Activated naive CD4-positive, alpha-beta T cell treated with anti-CD3 and anti-CD28 coated beads for 36 hours (primary cell): ENCODE measurements around the gene SULT2B1. TPM values are rescaled to one million over a fixed set of nuclear protein-coding genes. Genes with fewer than 3 reads are reported as not detected.

ENCODE experiments used
- CTCF ChIA-PET: fragments of 350-600 bp; sonication (Branson Sonifier 250); formaldehyde crosslinking; loops from one replicate; lab custom pipeline; 2021; ENCODE audit warnings: antibody characterized with exemption; lab: Charles Lee
- DNase-seq: peaks from one replicate; pipeline ENCODE4 v3.0.0-alpha.2; 2020
- H3K27ac Mint-ChIP-seq: one replicate; pipeline ENCODE4 v1.8.0; 2021; ENCODE audit warnings: mild to moderate bottlenecking, mixed read lengths
- H3K27me3 Mint-ChIP-seq: one replicate; pipeline ENCODE4 v1.8.0; 2021; ENCODE audit warnings: low read depth, mixed read lengths
- H3K36me3 Mint-ChIP-seq: one replicate; pipeline ENCODE4 v1.8.0; 2021; ENCODE audit warnings: low read depth, mixed read lengths
- H3K4me1 Mint-ChIP-seq: one replicate; pipeline ENCODE4 v1.8.0; 2021; ENCODE audit warnings: low read depth, mixed read lengths
- H3K4me3 Mint-ChIP-seq: one replicate; pipeline ENCODE4 v1.8.0; 2021; ENCODE audit warnings: mild to moderate bottlenecking, moderate library complexity, mixed read lengths
- H3K9me3 Mint-ChIP-seq: one replicate; pipeline ENCODE4 v1.8.0; 2021; ENCODE audit warnings: mixed read lengths
- intact Hi-C: fragments of 100-400 bp; cut with micrococcal nuclease; formaldehyde crosslinking; loops from one replicate; pipeline ENCODE4 v1.15.1; 2023
- total RNA-seq, 2 experiments: library from RNA; stranded (reverse); gene quantifications; one replicate each; pipeline ENCODE4 v1.2.3, GENCODE V29; 2021

SULT2B1 gene
- total RNA-seq, 2 experiments from 2014 or later, result not detected

DNA sequence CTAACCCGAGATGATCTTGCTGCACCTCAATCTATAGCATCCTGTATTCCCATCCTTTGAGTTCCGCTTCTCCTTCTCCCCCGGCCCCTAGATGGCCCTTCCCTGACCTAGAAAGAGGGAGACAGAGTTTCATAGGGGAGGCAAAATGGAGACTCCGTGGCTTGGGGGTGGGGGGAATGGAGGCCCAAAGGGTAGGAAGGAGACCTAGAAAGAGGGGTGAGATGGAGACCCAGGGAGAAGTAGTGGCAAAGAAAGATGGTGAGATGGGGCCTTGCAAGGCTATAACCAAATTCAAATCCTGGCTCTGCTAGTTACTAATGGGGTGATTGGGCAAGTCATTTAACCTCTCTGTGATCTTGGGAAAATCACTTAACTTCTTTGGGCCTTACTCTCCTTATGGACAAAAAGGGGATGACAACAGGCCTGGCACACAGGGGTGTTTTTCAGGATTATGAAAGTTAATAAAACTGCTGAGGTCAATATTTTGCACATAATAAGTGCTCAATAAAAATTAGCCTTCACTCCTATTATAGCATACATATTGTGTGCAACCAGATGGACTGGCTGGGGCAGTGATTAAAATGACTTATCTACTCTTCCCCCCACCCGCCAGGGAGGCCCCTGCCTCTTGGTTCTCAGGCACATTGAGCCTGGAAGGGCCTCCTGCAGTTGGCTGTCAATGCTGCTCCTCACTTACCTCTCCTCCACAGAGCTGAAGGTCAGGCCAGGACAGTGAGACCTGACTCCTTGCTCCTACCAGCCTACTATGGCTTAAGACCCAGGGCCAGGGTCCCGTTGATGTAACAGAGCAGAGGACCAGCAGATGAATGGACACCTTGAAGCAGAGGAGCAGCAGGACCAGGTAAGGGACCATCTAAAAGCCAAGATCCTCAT, 68.0 kb downstream of the SULT2B1 start:
- peaks cover 60% of the 10 kb centered on the region for H3K36me3 Mint-ChIP-seq
- no peaks in the 10 kb centered on the region for H3K9me3 Mint-ChIP-seq
- CTCF ChIA-PET, result interaction anchor here (1.0 kb wide), 1 partner anchor 30 kb away, joined by 4 read pairs; no protein-coding TSS in a partner anchor
- H3K4me3 Mint-ChIP-seq, result peak overlapping the region; percentile 99
- H3K27me3 Mint-ChIP-seq, result no peaks in the 10 kb centered on the region
- no peak for DNase-seq
- peak overlapping the region; percentile 99 for H3K27ac Mint-ChIP-seq
- peaks cover 60% of the 10 kb centered on the region for H3K4me1 Mint-ChIP-seq
- intact Hi-C loops, result loop anchor here (1.0 to 2.0 kb wide), 5 partner anchors 17 to 299 kb away; partner anchors contain the start of genes CYTH2, DBP, GRWD1 and SYNGR4

DNA sequence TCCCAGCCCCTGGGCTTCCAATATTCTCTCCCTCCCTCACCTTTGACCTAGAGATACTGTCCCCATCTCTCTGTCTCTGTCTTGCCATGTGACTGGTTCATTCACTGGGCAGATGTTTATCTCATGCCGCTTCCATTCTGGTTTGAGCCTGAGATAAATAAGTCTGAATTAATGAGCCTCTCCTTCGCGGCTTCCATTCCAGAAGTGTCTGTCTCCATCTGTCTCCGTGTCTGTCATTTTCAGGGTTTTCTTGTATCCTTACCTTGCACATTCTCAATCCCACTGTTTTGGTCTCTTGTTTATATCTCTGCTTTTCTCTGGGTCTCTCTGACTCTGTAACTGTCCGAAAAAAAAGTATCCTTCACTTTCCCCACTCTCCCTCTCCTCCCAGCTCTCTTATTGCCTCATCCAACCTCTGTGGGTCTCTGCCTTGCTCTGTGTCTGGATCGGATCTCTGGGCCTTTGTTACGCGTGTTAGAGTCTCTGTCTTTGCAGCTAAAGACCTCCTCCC, 71.6 kb downstream of the SULT2B1 start:
- no peak for DNase-seq
- Mint-ChIP-seq H3K27me3 (no peaks in the 10 kb centered on the region), H3K4me3 (peak overlapping the region; percentile 79), H3K27ac (peak overlapping the region; percentile 95), H3K4me1 (peaks cover 49% of the 10 kb centered on the region), H3K9me3 (no peaks in the 10 kb centered on the region), H3K36me3 (peaks cover 27% of the 10 kb centered on the region)
- CTCF ChIA-PET, result interaction anchor here (1.0 kb wide), 1 partner anchor 35 kb away, joined by 3 read pairs; no protein-coding TSS in a partner anchor
- intact Hi-C loops, result loop anchor here (1.0 kb wide), 1 partner anchor 14 kb away; the partner anchor contains the start of gene DBP

DNA sequence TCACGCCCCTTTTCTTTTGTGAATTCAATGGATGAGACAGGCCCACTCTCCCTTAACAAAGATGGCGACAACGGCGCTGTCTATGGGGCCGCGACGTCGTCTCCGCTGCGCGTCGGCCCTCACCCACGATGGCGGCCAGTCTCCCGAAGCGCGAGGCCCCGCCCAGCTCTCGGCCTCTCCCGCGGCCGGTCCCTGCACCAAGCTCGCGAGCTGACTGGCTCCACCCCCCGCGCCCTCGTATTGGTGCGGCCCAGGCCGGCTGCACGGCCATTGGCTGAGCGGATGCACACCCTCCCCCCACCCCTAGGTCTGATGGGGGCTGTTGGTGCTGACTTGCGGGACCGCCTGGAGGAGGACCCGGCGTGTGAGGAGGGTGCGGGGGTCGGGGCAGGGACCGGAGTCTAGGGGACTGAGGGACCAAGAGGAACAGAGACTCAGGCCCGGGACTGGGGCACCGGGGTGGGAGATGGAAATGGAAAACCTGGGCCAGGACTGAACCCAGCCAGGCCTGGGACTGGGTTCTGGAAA, 72.2 kb downstream of the SULT2B1 start:
- H3K4me1 Mint-ChIP-seq, result peaks cover 50% of the 10 kb centered on the region

DNA sequence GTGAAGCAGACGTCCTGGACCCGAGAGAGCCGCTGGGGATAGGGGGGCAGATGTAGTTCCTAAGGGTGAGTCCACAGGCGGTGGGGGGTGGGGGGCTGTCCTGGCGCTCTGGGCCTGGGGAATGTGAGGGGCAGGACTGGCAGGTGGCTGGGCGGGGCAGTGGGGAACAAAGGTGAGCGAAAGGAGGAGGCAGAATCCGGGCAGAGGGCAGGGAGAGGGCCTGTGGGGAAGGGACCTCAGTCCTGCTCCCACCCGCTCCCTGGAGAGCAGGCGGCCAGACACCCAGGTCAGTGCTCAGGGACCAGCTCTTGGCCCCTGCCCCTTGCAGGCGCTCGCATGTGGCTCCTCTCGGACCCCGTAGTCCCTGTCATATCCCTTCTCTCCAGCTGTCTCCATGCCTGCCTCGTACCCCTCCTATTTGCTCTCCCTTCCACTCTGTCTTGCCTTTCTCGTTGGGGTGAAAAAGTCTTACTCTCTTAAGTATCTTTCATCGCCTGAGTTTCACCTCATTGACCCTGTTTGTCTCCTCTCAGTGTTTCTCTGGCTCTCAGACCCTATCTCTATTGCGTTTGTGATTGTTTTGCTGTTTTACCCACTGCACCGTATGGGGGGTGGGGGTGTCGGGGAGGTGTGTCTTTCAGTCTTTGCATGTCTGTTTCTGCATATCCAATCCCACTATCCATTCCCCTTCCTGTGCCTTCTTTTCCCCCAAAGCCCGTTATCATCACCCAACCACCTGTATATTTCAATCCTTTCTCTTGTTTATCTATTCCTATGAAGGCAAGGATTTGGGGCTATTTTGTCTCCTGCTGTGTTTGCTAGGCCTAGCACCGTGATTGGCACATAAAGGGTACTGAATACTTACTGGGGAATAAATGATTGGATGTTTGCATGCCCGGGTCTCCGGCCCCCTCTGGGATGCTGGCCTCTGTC, 73.1 kb downstream of the SULT2B1 start:
- no peak for DNase-seq
- peak overlapping the region; percentile 79 for H3K4me3 Mint-ChIP-seq
- H3K27ac Mint-ChIP-seq, result peak overlapping the region; percentile 95
- no peaks in the 10 kb centered on the region for H3K9me3 Mint-ChIP-seq
- CTCF ChIA-PET, result no interaction called here
- no peaks in the 10 kb centered on the region for H3K27me3 Mint-ChIP-seq
- H3K36me3 Mint-ChIP-seq, result peaks cover 20% of the 10 kb centered on the region
- peaks cover 43% of the 10 kb centered on the region for H3K4me1 Mint-ChIP-seq
- intact Hi-C loops, result loop anchor here (1.0 kb wide), 1 partner anchor 12 kb away; the partner anchor contains the start of gene DBP

More for the DNA sequence above, 72.2 kb downstream of the SULT2B1 start:
- H3K36me3 Mint-ChIP-seq, result peaks cover 25% of the 10 kb centered on the region
- peak overlapping the region; percentile 95 for H3K27ac Mint-ChIP-seq
- intact Hi-C loops, result loop anchor here (1.0 kb wide), 1 partner anchor 13 kb away; the partner anchor contains the start of gene DBP
- H3K9me3 Mint-ChIP-seq, result no peaks in the 10 kb centered on the region
- CTCF ChIA-PET, result interaction anchor here (1.0 kb wide), 1 partner anchor 35 kb away, joined by 3 read pairs; no protein-coding TSS in a partner anchor
- peak; percentile 98 for DNase-seq
- no peaks in the 10 kb centered on the region for H3K27me3 Mint-ChIP-seq
- H3K4me3 Mint-ChIP-seq, result peak overlapping the region; percentile 79

GRCh38 chr19:48625891-48626327, 73.9 kb downstream of the SULT2B1 start:
- Mint-ChIP-seq H3K27me3 (no peaks in the 10 kb centered on the region), H3K4me1 (peaks cover 43% of the 10 kb centered on the region), H3K27ac (no peak overlapping the region), H3K4me3 (no peak overlapping the region), H3K36me3 (peaks cover 18% of the 10 kb centered on the region), H3K9me3 (no peaks in the 10 kb centered on the region)
- intact Hi-C loops, result no loop called here
- no peak for DNase-seq
- CTCF ChIA-PET, result no interaction called here

GRCh38 chr19:48627201-48627864, 75.4 kb downstream of the SULT2B1 start:
- intact Hi-C loops, result no loop called here
- no peak overlapping the region for H3K4me3 Mint-ChIP-seq
- no peaks in the 10 kb centered on the region for H3K27me3 Mint-ChIP-seq
- no peaks in the 10 kb centered on the region for H3K9me3 Mint-ChIP-seq
- H3K4me1 Mint-ChIP-seq, result peaks cover 39% of the 10 kb centered on the region
- no peak overlapping the region for H3K27ac Mint-ChIP-seq
- H3K36me3 Mint-ChIP-seq, result peaks cover 11% of the 10 kb centered on the region
- CTCF ChIA-PET, result no interaction called here
- no peak for DNase-seq

- no peaks in the 10 kb centered on the region for H3K9me3 Mint-ChIP-seq
- H3K27ac Mint-ChIP-seq, result no peak overlapping the region
- no peak overlapping the region for H3K4me3 Mint-ChIP-seq
- CTCF ChIA-PET, result interaction anchor here (0.6 kb wide), 1 partner anchor 221 kb away, joined by 4 read pairs; no protein-coding TSS in a partner anchor
- peaks cover 9% of the 10 kb centered on the region for H3K36me3 Mint-ChIP-seq
- intact Hi-C loops, result no loop called here
- DNase-seq, result no peak
- H3K27me3 Mint-ChIP-seq, result no peaks in the 10 kb centered on the region
- H3K4me1 Mint-ChIP-seq, result peaks cover 39% of the 10 kb centered on the region
These were observed 75.9 kb downstream of the SULT2B1 start for GRCh38 chr19:48627865-48628314.

DNA sequence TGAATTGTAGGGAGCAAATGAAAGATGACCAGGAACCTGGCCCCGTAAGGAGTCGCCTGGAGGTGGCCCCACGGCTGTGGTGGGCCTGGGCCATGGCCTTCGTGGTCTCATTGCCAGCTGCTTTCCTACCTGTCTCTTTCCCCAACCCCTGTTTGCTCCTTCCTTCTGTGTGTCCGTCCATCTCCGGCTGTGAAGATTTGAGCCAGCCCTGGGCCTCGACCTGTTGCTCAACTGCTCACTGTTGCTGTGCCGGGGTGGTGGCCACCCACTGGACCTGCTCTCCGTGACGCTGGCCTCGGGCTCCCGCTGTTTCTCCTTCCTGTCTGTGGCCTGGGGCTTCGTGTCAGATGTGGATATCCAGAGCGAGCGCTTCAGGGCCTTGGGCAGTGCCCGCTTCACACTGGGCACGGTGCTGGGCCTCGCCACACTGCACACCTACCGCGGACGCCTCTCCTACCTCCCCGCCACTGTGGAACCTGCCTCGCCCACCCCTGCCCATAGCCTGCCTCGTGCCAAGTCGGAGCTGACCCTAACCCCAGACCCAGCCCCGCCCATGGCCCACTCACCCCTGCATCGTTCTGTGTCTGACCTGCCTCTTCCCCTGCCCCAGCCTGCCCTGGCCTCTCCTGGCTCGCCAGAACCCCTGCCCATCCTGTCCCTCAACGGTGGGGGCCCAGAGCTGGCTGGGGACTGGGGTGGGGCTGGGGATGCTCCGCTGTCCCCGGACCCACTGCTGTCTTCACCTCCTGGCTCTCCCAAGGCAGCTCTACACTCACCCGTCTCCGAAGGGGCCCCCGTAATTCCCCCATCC, 76.7 kb downstream of the SULT2B1 start:
- intact Hi-C loops, result no loop called here
- Mint-ChIP-seq H3K27me3 (no peaks in the 10 kb centered on the region), H3K36me3 (peaks cover 4% of the 10 kb centered on the region), H3K27ac (no peak overlapping the region), H3K4me3 (no peak overlapping the region), H3K4me1 (peaks cover 42% of the 10 kb centered on the region), H3K9me3 (no peaks in the 10 kb centered on the region)
- DNase-seq, result no peak
- CTCF ChIA-PET, result interaction anchor here (0.6 kb wide), 1 partner anchor 220 kb away, joined by 4 read pairs; no protein-coding TSS in a partner anchor

DNA sequence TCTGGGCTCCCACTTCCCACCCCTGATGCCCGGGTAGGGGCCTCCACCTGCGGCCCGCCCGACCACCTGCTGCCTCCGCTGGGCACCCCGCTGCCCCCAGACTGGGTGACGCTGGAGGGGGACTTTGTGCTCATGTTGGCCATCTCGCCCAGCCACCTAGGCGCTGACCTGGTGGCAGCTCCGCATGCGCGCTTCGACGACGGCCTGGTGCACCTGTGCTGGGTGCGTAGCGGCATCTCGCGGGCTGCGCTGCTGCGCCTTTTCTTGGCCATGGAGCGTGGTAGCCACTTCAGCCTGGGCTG, 77.3 kb downstream of the SULT2B1 start:
- no peak overlapping the region for H3K4me3 Mint-ChIP-seq
- no peak for DNase-seq
- intact Hi-C loops, result no loop called here
- CTCF ChIA-PET, result no interaction called here
- H3K27ac Mint-ChIP-seq, result no peak overlapping the region
- no peaks in the 10 kb centered on the region for H3K27me3 Mint-ChIP-seq
- H3K9me3 Mint-ChIP-seq, result no peaks in the 10 kb centered on the region
- H3K4me1 Mint-ChIP-seq, result peaks cover 43% of the 10 kb centered on the region
- peaks cover 2% of the 10 kb centered on the region for H3K36me3 Mint-ChIP-seq

DNA sequence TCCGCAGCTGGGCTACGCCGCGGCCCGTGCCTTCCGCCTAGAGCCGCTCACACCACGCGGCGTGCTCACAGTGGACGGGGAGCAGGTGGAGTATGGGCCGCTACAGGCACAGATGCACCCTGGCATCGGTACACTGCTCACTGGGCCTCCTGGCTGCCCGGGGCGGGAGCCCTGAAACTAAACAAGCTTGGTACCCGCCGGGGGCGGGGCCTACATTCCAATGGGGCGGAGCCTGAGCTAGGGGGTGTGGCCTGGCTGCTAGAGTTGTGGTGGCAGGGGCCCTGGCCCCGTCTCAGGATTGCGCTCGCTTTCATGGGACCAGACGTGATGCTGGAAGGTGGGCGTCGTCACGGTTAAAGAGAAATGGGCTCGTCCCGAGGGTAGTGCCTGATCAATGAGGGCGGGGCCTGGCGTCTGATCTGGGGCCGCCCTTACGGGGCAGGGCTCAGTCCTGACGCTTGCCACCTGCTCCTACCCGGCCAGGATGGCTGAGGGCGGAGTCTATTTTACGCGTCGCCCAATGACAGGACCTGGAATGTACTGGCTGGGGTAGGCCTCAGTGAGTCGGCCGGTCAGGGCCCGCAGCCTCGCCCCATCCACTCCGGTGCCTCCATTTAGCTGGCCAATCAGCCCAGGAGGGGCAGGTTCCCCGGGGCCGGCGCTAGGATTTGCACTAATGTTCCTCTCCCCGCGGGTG, 77.8 kb downstream of the SULT2B1 start:
- Mint-ChIP-seq H3K4me3 (no peak overlapping the region), H3K36me3 (peaks cover 2% of the 10 kb centered on the region), H3K4me1 (peaks cover 43% of the 10 kb centered on the region), H3K9me3 (no peaks in the 10 kb centered on the region), H3K27me3 (no peaks in the 10 kb centered on the region), H3K27ac (no peak overlapping the region)
- CTCF ChIA-PET, result no interaction called here
- intact Hi-C loops, result no loop called here
- no peak for DNase-seq
